HG03460 (cell line): ENCODE measurements around the gene ZFYVE28.
"Not testable (repeated sequence)": the region's sequence is repeated elsewhere in the genome, so short reads cannot be mapped to it uniquely, and the experiment has no call there.

ENCODE experiments used
- ATAC-seq: cut with Tn5 transposase; IDR thresholded peaks from one replicate; pipeline ENCODE4 v1.9.1; 2021; ENCODE audit not compliant: unreplicated experiment

The ZFYVE28 gene

DNA sequence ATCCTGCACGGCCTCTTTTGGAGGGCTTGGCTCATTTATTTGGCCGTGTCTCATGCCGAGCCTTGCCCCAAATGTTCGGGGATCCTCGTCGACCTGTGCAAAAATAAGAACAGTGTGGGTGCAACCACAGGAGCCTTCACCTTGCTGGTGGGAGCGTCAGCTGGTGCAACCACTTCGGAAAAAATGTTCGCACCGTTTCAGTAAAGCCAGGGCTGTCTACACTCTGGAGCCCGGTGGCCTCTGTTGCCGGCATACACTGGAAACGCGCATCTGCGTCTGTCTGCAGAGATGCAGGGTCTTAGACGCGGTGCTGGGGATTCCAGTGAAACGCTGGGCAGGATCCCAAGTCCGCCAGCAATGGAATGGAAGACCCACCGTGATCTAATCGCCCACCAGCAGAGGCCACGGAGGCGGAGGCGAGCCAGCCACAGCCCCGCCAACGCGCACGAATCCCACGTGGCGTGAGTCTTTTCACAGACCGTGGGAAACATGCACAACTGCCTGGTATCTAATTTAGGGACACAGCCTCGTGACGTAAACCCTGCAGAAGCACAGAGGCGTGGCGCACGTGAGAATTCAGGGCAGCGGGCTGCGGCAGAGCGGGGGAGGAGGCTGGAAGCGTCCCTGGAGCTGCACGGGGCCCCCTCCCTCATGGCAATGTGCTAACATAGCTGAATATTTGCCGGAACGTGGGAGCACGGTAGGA lies 142.7 kb downstream of the ZFYVE28 start:
- no peak for ATAC-seq

DNA sequence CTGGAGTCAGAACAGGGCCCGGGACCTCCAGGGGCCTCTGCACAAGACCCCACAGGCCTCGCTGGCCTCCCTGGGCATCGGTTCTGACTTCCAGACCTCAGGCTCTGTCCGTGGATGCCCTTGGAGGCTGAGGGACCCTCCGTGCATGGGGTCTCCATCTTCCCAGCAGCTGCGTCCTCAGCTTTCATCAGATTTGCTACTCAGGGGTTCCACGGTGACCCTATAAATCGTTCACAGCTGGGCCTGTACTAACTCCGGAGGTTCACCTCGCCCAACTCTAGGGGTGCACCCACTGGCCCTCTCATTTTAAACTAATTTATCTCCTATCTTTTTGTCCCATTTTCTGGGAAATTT lies 143.4 kb downstream of the ZFYVE28 start:
- ATAC-seq: not testable (repeated sequence)

DNA sequence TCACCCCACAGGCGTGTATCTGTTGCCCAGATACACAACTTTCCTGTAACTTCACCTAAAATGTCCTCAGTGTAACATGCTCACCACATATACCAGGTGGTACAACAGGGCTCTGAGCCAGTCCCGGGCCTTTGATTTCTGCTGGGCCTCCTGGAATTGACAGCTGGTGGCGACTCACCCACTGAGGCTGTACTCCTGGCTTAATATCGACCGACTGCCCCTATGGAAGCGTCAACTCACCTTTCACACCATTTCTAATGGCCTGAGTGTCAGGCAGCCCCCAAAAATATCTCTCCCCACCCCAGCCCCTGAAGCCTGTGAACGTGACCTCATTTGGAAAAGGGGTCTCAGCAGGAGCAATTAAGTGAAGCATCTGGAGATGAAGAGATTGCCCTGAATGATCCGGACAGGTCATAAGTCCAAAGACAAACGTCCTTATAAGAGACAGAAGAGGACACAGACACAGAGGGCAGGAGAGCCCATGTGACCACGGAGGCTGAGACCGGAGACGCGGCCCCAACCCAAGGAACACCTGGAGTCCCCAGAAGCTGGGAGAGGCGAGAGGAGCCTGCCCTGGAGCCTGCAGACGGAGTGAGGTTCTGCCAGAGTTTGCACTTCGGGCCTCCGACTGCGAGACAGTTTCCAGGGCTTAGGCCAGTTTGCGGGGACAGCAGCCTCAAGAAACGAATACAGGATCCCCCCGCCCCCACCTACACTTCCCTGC lies 144.0 kb downstream of the ZFYVE28 start:
- no peak for ATAC-seq

DNA sequence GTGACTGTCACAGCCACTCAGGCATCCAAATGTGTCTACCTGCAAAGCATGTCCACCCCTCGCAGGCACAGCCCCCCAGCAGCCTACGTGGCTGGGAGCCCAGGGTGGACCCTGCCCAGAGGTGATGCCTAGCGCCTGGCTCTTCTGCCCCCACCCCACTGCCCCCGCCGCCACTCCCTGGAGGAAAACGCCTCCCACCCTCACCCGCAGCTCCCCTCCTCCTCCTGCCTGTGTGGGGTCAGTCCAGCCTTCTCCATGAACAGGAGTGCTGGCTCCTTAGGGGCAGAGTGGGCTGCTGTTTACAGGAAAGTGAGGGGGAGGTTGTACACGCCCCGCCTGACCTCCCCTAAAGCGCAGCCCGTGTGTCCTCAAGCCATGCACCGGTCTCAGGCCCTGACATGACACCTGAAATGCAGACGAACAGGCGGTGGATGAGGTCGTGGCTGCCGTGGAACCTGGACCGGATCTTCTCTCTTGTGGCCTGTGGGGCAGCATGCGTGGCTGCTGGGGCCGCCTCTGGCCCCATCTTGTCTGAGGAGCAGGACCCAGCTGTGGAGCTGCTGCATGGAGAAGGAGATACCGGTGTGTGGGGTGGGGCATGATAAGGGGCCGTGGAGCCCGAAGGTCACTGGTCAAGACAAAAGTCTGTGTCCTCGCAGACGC lies 144.7 kb downstream of the ZFYVE28 start:
- no peak for ATAC-seq

DNA sequence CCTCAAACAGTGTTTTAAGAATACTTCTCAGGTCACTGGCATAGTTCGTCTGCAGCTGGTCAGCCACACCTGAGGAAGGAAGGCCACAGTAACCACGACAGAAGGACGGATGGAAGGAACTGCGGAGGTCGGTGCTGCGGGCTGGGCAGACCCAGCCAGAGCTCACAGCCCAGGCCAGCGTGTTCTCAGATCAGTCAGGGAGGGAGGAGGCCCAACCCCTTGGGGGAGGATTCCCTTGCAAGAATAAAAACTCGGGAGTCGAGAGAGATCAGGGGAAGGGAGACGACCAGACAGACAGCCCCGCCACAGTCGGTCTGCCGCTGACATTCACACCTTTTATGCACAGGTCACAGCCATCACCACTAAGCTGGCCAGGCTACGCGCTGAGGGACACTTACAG lies 145.2 kb downstream of the ZFYVE28 start:
- no peak for ATAC-seq

DNA sequence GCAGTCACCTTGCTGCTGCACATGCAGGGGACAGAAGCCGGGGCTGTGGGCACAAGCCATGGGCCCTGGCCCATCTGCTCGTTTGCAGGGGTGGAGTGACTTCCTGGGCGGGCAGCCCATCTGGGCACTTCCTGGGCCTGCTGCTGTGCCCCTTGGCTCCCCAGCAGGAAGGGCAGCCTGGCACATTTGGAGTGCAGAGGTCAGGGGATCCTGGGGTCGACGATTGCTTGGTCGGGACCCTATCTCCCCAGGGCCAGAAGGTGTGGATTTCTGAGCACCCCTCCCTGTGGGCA lies 145.7 kb downstream of the ZFYVE28 start:
- no peak for ATAC-seq

- no peak for ATAC-seq
Measured at GRCh38 chr4:2272026-2272827, 146.2 kb downstream of the ZFYVE28 start.

GRCh38 chr4:2271279-2272025 lies 147.0 kb downstream of the ZFYVE28 start:
- no peak for ATAC-seq

GRCh38 chr4:2270341-2271165 lies 147.9 kb downstream of the ZFYVE28 start:
- no peak for ATAC-seq

DNA sequence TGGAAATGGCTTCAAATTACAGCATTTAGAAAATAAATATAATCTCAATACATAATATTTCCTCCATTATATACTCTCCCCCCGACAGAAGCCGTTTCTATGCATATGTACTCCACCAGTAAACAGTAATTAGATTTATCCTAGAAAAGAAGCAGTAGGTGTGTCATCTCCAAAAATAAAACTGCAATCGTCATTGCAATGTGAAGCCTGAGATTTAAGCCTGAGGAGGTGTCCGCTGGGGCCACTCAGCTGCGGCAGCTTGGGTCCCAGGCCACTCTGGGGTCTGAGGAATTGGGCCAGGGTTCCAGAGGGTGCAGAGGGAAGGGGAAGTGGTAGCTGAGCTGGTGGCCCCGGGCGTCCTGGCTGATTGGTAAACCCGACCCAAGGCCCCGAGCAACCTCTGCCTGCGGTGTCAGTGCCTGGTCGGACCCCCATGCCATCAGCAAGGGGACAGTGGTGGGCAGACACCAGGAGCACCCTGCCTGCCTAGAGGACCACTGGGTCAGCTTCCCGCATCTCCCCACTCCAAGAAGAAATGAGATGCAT lies 148.8 kb downstream of the ZFYVE28 start:
- no peak for ATAC-seq

- ATAC-seq: no peak
Measured at GRCh38 chr4:2269206-2269531, 149.3 kb downstream of the ZFYVE28 start.

DNA sequence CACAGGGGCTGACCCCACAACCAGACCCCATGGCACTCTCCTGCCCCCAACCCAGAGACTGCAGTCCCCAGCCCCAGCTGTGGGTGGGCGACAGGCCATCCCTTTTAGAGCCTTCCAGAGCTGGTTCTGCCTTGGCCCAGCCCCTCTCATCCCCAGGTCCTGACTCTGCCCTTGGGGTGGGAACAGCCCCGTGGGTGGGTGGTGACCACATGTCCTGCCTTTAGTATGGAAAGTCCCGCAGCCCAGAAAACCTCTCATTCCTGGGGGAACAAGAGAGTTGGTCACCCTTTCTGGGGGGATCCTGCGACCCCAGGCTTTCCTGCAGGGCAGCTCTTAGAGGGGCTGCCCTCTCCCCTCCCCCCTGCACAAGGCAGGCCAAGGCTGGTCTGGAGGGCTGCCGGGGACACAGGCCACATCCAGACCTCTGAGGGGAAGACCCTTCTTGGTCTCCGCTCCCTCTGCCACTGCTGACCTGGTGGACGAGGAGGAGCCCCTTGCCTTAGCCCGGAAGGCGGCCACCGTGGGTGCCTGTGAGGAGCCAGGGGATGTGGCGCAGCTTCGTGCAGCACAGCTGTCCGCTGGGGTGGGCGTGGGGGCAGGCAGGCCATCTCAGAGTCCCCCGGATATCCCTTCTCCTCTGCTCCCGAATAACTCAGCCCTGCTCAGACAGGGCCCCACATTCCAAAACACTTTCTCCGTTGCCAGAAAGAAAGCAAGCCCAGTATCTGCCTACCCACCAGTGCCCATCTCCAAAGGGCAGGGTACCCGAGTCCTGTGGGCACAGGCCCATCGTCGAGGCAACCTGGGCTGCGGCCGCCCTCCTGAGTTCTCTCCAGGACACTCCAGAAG lies 149.9 kb downstream of the ZFYVE28 start:
- no peak for ATAC-seq

DNA sequence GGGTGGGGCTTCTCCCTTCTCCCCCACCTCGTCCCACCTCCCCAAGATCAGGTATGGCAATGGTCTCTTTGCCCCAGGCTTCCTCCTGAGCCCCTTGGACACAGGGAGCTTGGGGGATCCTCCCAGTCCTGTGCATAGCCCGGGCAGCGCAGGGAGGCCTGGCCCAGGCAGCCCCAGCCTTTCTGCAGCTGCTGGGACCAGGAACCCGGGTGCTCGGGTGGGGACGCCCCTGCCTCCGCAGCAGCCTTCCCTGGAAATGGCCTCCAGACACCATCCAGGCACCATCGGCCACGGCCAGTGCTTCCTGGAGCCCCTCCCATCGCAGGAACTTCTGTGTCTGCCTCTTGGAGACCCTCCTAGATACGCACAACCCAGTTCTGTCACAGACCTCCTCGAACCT lies 150.6 kb downstream of the ZFYVE28 start:
- no peak for ATAC-seq

DNA sequence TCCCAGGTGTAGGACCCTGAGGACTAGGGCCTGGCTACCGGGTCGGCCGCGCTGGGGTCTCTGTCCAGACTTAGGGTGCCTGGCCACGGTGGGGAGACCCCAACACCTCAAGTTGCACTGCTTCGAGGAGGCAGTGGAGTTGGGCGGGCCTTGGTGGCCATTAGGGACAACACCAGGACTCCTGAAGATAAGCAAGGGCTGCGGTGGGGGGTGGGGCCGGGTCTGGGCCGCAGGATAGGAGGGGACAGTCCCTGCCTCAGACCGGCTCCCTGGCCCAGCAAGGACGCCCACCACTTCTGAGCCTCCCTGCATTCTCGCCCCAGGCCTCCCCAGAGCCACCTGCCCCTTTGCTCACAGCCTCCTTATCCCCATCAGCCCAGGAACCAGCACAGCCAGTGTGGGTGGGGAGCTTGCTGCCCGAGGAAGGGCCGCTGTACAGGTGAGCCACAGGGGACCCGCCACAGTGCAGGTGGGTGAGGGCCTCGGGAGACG lies 151.1 kb downstream of the ZFYVE28 start:
- no peak for ATAC-seq

GRCh38 chr4:2266821-2267220 lies 151.6 kb downstream of the ZFYVE28 start:
- no peak for ATAC-seq

- ATAC-seq: no peak
Measured at GRCh38 chr4:2266181-2266580, 152.3 kb downstream of the ZFYVE28 start.

DNA sequence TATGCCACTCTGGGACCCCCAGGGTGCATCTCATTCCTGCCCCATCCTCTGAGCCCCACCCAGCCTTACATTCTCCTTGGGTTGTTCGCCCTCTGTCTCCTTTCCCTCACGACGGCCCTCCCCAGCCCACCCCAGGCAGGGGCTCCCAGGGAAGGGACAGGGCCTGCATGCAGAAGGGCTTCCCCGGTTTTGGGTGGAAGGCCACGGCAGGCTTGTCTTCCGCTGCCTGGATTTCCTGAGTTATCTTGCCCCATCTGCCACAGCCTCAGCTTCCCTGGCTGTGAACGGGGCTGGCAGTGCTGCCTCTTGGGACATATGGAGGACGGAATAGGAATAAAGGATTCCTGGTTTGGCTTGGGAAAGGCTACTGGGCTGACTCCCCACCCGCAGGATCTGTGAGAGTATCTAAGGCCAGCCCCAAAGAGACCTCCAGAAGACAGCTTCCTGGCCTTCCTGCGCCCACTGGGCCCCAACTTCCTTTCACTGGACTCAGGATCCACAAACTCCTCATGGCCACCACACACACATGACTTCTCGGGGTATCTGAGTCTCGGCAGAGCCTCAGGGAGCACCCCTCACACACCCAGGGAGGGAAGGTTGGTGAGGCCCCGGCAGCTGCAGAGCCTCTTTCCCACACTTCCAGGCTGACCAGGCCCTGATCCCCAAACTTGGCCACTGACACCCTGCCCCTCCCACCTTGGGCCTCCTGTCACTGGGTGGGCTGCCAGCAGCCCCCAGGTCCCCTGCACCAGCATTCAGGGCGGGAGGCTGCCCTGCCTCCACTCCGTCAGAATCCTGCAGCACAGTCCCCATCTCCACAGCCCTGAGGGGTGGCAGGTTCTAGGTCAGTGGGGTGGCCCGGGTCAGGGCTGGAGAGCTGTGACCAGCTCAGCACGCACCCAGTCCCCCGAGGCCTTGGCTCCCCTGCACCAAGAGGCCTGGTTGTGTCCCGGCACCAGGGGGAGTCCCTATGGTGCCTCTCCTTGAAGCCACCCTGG lies 153.0 kb downstream of the ZFYVE28 start:
- no peak for ATAC-seq
